ENCODE results near the gene TSPAN4. TPM values are rescaled to one million over a fixed set of nuclear protein-coding genes. Genes with fewer than 3 reads are reported as not detected.

The TSPAN4 gene
- total and polyA plus RNA-seq, 2 of the 13 experiments (the other 11 are each of a cell fraction or from before 2014, with no cell fraction given): 31.7 to 68.3 TPM

GRCh38 chr11:858053-858761 lies 15.6 kb downstream of the TSPAN4 start:
- Histone ChIP-seq H3K4me1 (ENCODE audit: insufficient read depth, low read length) (no peaks in the 10 kb centered on the region), H2AFZ (ENCODE audit: low read length) (no peak overlapping the region), H3K27me3 (ENCODE audit: control insufficient read depth in 1 of 2, insufficient read depth in 2 of 2, low read length in 2 of 2) (no peaks in the 10 kb centered on the region), H3K9me3 (ENCODE audit: low read length) (no peaks in the 10 kb centered on the region), H3K36me3 (replicated peaks in 1 of 2; ENCODE audit: control insufficient read depth in 1 of 2, insufficient read depth in 2 of 2, low read length in 2 of 2) (peaks cover 0 to 1% of the 10 kb centered on the region in 2 experiments; a peak in 2 of 5 replicates), H3K79me2 (ENCODE audit: insufficient read depth, low read length) (no peaks in the 10 kb centered on the region), H3K27ac (ENCODE audit: extremely low read length, insufficient read depth, low read length) (no peak overlapping the region), H4K20me1 (ENCODE audit: insufficient read depth, low read length) (no peaks in the 10 kb centered on the region; the same call in 1 of the 2 replicates), H3K4me3 (replicated peaks in 1 of 3; ENCODE audit: insufficient read depth in 1 of 3, low read depth in 2 of 3, low read length in 3 of 3) (no peak overlapping the region), H3K9ac (ENCODE audit: insufficient read depth, low read depth, low read length) (no peak overlapping the region), H3K4me2 (ENCODE audit: low read depth, low read length) (no peak overlapping the region)
- in situ Hi-C loops (cut with HindIII; ENCODE audit: extremely low pct_ligation_motif_present, low pct_unique_long_range_greater_than_20kb): no loop called here
- peak in 1 of 2 experiments; percentile 22; a peak in 1 of 4 replicates for TF ChIP-seq REST (IDR thresholded peaks at IDR 0.05; ENCODE audit: borderline replicate concordance in 1 of 2, low read depth in 1 of 2, low read length in 2 of 2)
- 0 out of 4 replicates have a peak, but pooled peaks of 1 of the 2 experiments have one; percentile 24 for TF ChIP-seq POLR2A (IDR thresholded peaks at IDR 0.05; ENCODE audit: insufficient read depth in 1 of 2, low read depth in 2 of 2, low read length in 2 of 2)
- TF ChIP-seq ZBTB34 (CRISPR knock-in tag; IDR thresholded peaks at IDR 0.05): no peak
- ChIA-PET POLR2A (no interaction called here), CTCF (ENCODE audit: low intra/inter-chr PET ratio, low total read pairs) (no interaction called here)
- ATAC-seq (no peak), FAIRE-seq (no peak), DNase-seq (ENCODE audit: low spot score) (no peak)
- intact Hi-C loops (cut with micrococcal nuclease; ENCODE audit: unreplicated experiment): no loop called here
- BruUV-seq (replicated peaks): no TSS peak
- 91% methylated on average over 18 of the region's 27 CpGs for WGBS (ENCODE audit: low lambda C conversion rate)
